ENCODE data around the gene RAB44.

Gene RAB44

DNA sequence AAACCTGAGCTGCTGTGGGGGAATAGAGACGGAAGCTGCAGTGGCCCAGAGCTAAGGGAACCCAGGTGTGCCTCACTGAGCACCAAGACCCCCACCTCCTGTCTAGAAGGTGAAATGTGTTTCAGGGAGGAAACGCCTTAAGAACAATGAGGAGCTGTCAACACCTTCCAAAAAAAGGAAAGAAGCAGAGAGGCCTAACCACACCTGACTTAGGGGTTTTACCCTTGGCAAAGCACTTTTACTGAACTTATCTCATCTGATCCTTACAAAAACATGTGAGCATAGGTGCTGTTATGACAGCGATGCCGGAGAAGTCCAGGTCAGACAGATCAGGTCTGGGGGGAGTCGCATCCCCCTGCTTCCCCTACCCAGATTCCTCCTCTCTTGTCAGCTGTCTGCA is 35.2 kb upstream of the RAB44 start:
- DNase-seq (ENCODE audit: low spot score in 2 of 2) (no peak), ATAC-seq (ENCODE audit: low read depth) (no peak)
- no peak overlapping the region for H3K27ac Mint-ChIP-seq
- H3K27me3 Mint-ChIP-seq: peaks cover 4% of the 10 kb centered on the region
- no peak overlapping the region for H3K4me3 Mint-ChIP-seq
- peaks cover 31% of the 10 kb centered on the region for H3K4me1 Mint-ChIP-seq
- no peaks in the 10 kb centered on the region for H3K9me3 Mint-ChIP-seq
- no peaks in the 10 kb centered on the region for H3K36me3 Mint-ChIP-seq

DNA sequence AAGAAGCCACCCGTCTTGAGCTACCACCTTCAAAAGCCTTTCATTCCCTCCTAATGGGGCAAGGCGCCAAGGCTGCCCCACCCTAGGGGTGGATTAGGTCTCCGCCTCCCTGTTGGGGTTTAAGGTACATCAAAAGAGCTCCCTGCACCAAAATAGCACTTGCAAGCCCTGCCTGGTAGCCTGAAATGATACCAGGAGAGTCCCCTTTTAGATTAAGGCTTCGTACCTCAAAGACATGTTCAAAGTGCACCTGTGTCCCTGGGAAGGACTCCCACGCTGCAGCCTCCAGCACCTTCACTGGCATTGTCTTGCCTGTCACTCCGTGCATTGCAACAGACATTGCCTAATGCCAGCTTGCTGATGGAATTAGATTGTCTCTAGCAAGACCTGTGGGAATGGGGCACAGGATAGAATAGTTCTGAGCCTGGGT is 34.8 kb upstream of the RAB44 start:
- Mint-ChIP-seq H3K9me3 (no peaks in the 10 kb centered on the region), H3K4me3 (no peak overlapping the region), H3K27ac (no peak overlapping the region), H3K36me3 (no peaks in the 10 kb centered on the region), H3K4me1 (peaks cover 31% of the 10 kb centered on the region), H3K27me3 (peaks cover 4% of the 10 kb centered on the region)
- ATAC-seq (ENCODE audit: low read depth) (no peak), DNase-seq (ENCODE audit: low spot score in 2 of 2) (no peak)

DNA sequence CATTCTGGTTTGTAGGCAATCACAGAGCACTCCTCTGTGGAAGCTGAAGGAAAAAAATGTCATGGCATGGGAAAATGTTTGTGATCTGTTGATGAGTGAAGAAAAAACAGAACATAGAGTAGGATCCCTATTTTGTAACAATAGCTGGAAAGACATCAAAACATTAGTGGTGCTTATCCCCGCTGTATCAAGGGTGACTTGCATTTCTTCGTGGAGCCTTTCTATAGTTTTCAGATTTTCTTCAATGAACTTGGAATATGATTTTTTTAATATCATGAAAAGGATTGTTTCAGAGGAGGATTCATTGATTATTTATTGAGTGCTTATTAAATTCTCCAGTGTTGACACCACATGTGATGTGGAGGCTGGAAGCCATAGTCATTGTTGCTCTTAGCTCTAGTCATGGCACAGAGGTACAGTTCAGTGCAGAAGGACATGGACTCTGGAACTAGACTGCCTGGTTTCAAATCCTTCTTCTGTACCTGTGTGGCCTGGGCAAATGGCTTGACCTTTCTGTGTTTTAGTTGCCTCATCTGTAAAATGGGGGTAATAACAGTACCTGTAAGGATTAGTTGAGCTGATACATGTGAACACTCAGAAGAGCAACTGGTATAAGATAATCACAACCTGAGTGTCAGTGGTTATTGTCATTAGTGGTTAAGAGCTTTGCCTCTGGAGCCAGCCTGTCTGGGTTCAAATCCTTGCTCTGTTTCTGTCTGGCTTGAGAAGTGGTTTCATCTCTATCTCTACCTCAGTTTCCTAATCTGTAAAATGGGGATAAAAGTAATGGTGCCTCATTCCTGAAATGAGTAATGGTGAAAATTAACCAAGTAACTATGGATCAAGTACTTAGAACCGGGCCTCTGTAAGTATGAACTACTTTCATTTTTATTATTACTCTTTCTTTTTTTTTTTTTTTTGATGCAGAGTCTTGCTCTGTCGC is 33.9 kb upstream of the RAB44 start:
- no peaks in the 10 kb centered on the region for H3K36me3 Mint-ChIP-seq
- no peak for DNase-seq (ENCODE audit: low spot score in 2 of 2)
- H3K27me3 Mint-ChIP-seq: peaks cover 4% of the 10 kb centered on the region
- H3K9me3 Mint-ChIP-seq: no peaks in the 10 kb centered on the region
- H3K27ac Mint-ChIP-seq: no peak overlapping the region
- no peak overlapping the region for H3K4me3 Mint-ChIP-seq
- peaks cover 31% of the 10 kb centered on the region for H3K4me1 Mint-ChIP-seq
- no peak for ATAC-seq (ENCODE audit: low read depth)

- Mint-ChIP-seq H3K27ac (no peak overlapping the region), H3K9me3 (no peaks in the 10 kb centered on the region), H3K4me3 (peak overlapping the region; percentile 31), H3K4me1 (peaks cover 28% of the 10 kb centered on the region), H3K36me3 (no peaks in the 10 kb centered on the region), H3K27me3 (no peaks in the 10 kb centered on the region)
- ATAC-seq (ENCODE audit: low read depth): no peak
- no peak for DNase-seq (ENCODE audit: low spot score in 2 of 2)
Observed at GRCh38 chr6:36665180-36665579, 32.4 kb upstream of the RAB44 start.

DNA sequence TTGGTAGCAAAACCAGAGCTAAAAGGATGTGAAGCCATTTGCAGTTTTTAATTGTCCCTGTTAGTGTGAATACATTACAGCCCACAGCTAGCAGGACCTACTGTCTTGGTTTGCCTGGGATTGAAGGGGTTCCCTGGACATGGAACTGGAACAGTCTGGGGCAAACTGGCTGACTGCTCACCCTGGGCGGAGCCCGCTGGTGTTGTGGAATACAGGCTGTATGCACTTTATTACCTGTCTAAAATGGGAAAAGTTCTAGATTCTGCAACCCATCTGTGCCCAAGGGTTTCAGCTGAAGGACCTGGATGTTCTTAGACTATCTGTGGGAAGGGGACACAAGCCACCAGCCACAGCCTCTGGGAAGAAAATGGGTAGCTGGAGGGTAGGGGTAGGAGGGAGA is 31.3 kb upstream of the RAB44 start:
- Mint-ChIP-seq H3K36me3 (no peaks in the 10 kb centered on the region), H3K9me3 (no peaks in the 10 kb centered on the region), H3K4me3 (no peak overlapping the region), H3K4me1 (peaks cover 28% of the 10 kb centered on the region), H3K27me3 (no peaks in the 10 kb centered on the region), H3K27ac (no peak overlapping the region)
- no peak for ATAC-seq (ENCODE audit: low read depth)
- DNase-seq (ENCODE audit: low spot score in 2 of 2): no peak

GRCh38 chr6:36666826-36667591 is 30.6 kb upstream of the RAB44 start:
- DNase-seq (ENCODE audit: low spot score in 2 of 2) (no peak), ATAC-seq (ENCODE audit: low read depth) (no peak)
- Mint-ChIP-seq H3K4me3 (no peak overlapping the region), H3K9me3 (no peaks in the 10 kb centered on the region), H3K27ac (no peak overlapping the region), H3K36me3 (no peaks in the 10 kb centered on the region), H3K4me1 (peaks cover 28% of the 10 kb centered on the region), H3K27me3 (no peaks in the 10 kb centered on the region)

- peaks cover 17% of the 10 kb centered on the region for H3K4me1 Mint-ChIP-seq
- no peak for DNase-seq (ENCODE audit: low spot score in 2 of 2)
- ATAC-seq (ENCODE audit: low read depth): no peak
- H3K4me3 Mint-ChIP-seq: no peak overlapping the region
- no peak overlapping the region for H3K27ac Mint-ChIP-seq
- H3K36me3 Mint-ChIP-seq: no peaks in the 10 kb centered on the region
- H3K27me3 Mint-ChIP-seq: no peaks in the 10 kb centered on the region
- H3K9me3 Mint-ChIP-seq: no peaks in the 10 kb centered on the region
Observed at GRCh38 chr6:36668591-36668990, 29.0 kb upstream of the RAB44 start.

- ATAC-seq (ENCODE audit: low read depth) (no peak), DNase-seq (ENCODE audit: low spot score in 2 of 2) (no peak)
- Mint-ChIP-seq H3K27ac (no peak overlapping the region), H3K4me1 (peaks cover 16% of the 10 kb centered on the region), H3K9me3 (no peaks in the 10 kb centered on the region), H3K36me3 (no peaks in the 10 kb centered on the region), H3K27me3 (no peaks in the 10 kb centered on the region), H3K4me3 (no peak overlapping the region)
Observed at GRCh38 chr6:36669002-36669401, 28.6 kb upstream of the RAB44 start.

DNA sequence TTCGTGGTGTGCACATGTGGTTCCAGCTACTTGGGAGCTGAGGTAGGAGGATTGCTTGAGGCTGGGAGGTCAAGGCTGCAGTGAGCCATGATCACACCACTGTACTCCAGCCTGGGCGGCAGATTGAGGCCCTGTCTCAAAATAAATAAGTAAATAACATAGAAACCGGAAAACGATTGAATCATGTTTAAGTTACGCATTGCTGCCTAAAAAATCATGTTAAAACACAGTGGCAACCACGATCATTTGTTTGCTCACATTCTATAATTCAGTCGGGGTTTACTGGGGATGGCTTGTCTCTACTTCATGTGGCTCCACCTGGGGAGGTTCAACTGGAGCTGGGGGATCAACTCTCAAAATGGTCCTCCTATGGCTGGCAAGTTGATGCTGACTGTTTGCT is 27.4 kb upstream of the RAB44 start:
- no peak for ATAC-seq (ENCODE audit: low read depth)
- H3K9me3 Mint-ChIP-seq: no peaks in the 10 kb centered on the region

GRCh38 chr6:36671687-36672375 is 25.8 kb upstream of the RAB44 start:
- Mint-ChIP-seq H3K27ac (no peak overlapping the region), H3K4me1 (peaks cover 9% of the 10 kb centered on the region), H3K4me3 (no peak overlapping the region), H3K36me3 (no peaks in the 10 kb centered on the region), H3K9me3 (no peaks in the 10 kb centered on the region), H3K27me3 (no peaks in the 10 kb centered on the region)
- no peak for ATAC-seq (ENCODE audit: low read depth)
- DNase-seq (ENCODE audit: low spot score in 2 of 2): no peak

More for the DNA sequence above, 27.4 kb upstream of the RAB44 start:
- DNase-seq (ENCODE audit: low spot score in 2 of 2): no peak
- H3K27me3 Mint-ChIP-seq: no peaks in the 10 kb centered on the region
- no peak overlapping the region for H3K4me3 Mint-ChIP-seq
- H3K4me1 Mint-ChIP-seq: peaks cover 7% of the 10 kb centered on the region
- no peak overlapping the region for H3K27ac Mint-ChIP-seq
- no peaks in the 10 kb centered on the region for H3K36me3 Mint-ChIP-seq

DNA sequence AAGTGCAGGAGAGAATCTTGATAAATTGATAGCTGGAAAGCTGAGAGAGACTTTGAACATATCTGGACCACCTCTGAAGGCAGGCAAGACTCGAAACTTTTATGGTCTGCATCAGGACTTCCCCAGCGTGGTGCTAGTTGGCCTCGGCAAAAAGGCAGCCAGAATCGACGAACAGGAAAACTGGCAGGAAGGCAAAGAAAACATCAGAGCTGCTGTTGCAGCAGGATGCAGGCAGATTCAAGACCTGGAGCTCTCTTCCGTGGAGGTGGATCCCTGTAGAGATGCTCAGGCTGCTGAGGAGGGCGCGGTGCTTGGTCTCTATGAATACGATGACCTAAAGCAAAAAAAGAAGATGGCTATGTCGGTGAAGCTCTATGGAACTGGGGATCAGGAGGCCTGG is 23.7 kb upstream of the RAB44 start:
- no peaks in the 10 kb centered on the region for H3K9me3 Mint-ChIP-seq
- H3K36me3 Mint-ChIP-seq: no peaks in the 10 kb centered on the region
- H3K4me3 Mint-ChIP-seq: no peak overlapping the region
- H3K4me1 Mint-ChIP-seq: peaks cover 9% of the 10 kb centered on the region
- H3K27ac Mint-ChIP-seq: no peak overlapping the region
- no peaks in the 10 kb centered on the region for H3K27me3 Mint-ChIP-seq
- ATAC-seq (ENCODE audit: low read depth) (no peak), DNase-seq (ENCODE audit: low spot score in 2 of 2) (no peak)

DNA sequence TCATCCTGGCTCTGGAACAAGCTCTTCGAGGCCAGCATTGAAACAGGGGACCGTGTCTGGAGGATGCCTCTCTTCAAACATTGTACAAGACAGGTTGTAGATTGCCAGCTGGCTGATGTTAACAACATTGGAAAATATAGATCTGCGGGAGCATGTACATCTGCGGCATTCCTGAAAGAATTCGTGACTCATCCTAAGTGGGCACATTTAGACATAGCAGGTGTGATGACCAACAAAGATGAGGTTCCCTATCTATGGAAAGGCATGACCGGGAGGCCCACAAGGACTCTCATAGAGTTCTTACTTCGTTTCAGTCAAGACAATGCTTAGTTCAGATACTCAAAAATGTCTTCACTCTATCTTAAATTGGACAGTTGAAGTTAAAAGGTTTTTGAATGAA is 22.7 kb upstream of the RAB44 start:
- peaks cover 10% of the 10 kb centered on the region for H3K4me1 Mint-ChIP-seq
- no peak overlapping the region for H3K4me3 Mint-ChIP-seq
- ATAC-seq (ENCODE audit: low read depth) (no peak), DNase-seq (ENCODE audit: low spot score in 2 of 2) (no peak)
- no peak overlapping the region for H3K27ac Mint-ChIP-seq
- no peaks in the 10 kb centered on the region for H3K27me3 Mint-ChIP-seq
- H3K36me3 Mint-ChIP-seq: no peaks in the 10 kb centered on the region
- H3K9me3 Mint-ChIP-seq: no peaks in the 10 kb centered on the region

DNA sequence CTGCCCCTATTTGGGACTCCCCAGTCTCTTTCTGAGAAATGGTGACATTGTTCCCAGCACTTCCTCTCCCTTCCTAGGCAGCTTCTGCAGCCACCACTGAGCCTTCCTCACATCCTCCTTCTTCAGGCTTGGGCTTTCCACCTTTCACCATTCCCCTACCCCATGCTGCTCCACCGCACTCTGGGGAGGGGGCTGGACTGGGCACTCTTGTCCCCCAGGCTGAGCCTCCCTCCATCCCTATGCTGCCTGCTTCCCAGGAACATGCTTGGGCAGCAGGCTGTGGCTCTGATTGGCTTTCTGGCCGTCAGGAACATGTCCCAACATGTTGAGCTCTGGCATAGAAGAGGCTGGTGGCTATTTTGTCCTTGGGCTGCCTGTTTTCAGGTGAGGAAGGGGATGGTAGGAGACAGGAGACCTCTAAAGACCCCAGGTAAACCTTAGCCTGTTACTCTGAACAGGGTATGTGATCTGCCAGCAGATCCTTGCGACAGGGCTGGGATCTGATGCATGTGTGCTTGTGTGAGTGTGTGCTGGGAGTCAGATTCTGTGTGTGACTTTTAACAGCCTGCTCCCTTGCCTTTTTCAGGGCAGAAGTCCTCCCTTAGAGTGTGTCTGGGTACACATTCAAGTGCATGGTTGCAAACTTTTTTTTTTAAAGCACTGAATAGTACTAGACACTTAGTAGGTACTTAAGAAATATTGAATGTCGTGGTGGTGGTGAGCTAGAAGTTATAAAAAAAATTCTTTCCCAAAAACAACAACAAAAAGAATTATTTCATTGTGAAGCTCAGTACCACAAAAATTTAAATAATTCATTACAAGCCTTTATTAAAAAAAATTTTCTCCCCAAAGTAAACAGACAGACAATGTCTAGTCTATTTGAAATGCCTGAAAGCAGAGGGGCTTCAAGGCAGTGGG is 21.2 kb upstream of the RAB44 start:
- DNase-seq (ENCODE audit: low spot score in 2 of 2) (no peak), ATAC-seq (ENCODE audit: low read depth) (no peak)
- Mint-ChIP-seq H3K27me3 (no peaks in the 10 kb centered on the region), H3K4me1 (peaks cover 19% of the 10 kb centered on the region), H3K9me3 (no peaks in the 10 kb centered on the region), H3K27ac (peak overlapping the region; percentile 99), H3K36me3 (peaks cover 2% of the 10 kb centered on the region), H3K4me3 (no peak overlapping the region)
